Measurements from ENCODE around the gene ENTREP3. TPM values are rescaled to one million over a fixed set of nuclear protein-coding genes. Genes with fewer than 3 reads are reported as not detected.

Gene ENTREP3
- polyA plus RNA-seq, 1 donor (not counting 4 experiments of a cell fraction or from before 2014, with no cell fraction given): 8.8 TPM

- no peak overlapping the region for H3K4me2 ChIP-seq (ENCODE audit: control insufficient read depth, extremely low read depth, insufficient read depth, low read depth, low read length)
- TF ChIP-seq CTCF (optimal IDR thresholded peaks at IDR 0.05 in 1 of 3, IDR thresholded peaks at IDR 0.05 in 1 of 3, conservative IDR thresholded peaks at IDR 0.05 in 1 of 3; ENCODE audit: extremely low read depth in 1 of 3, insufficient read depth in 2 of 3, low read length in 3 of 3): no peak
- TF ChIP-seq EZH2 (IDR thresholded peaks at IDR 0.05; ENCODE audit: low read length): no peak
- no peak for FAIRE-seq
- no peaks in the 10 kb centered on the region for H3K9me3 ChIP-seq (ENCODE audit: control insufficient read depth, low read depth, low read length)
- H3K9me1 ChIP-seq (ENCODE audit: control insufficient read depth, extremely low read depth, insufficient read depth, low read length): no peaks in the 10 kb centered on the region
- no peak overlapping the region for H2AFZ ChIP-seq (ENCODE audit: control insufficient read depth, low read length)
- H3K27me3 ChIP-seq (ENCODE audit: control insufficient read depth, extremely low read depth, insufficient read depth, low read length): peaks cover 10% of the 10 kb centered on the region
- no peaks in the 10 kb centered on the region for H4K20me1 ChIP-seq (ENCODE audit: control insufficient read depth, extremely low read depth, insufficient read depth, low read length)
- H3K9ac ChIP-seq (ENCODE audit: control insufficient read depth, extremely low read depth, insufficient read depth, low read length): no peak overlapping the region
- H3K79me2 ChIP-seq (ENCODE audit: control insufficient read depth, insufficient read depth, low read length): no peaks in the 10 kb centered on the region
- dilution Hi-C loops (cut with MboI; ENCODE audit: extremely low pct_ligation_motif_present, low sequenced_read_pairs): no loop called here
- DNase-seq (ENCODE audit: low read depth, low spot score): no peak
- H3K4me3 ChIP-seq (ENCODE audit: control insufficient read depth in 2 of 3, extremely low read depth in 1 of 3, insufficient read depth in 2 of 3, low read depth in 1 of 3, low read length in 3 of 3): no peak overlapping the region
- H3K36me3 ChIP-seq (ENCODE audit: control insufficient read depth in 2 of 2, extremely low read depth in 1 of 2, insufficient read depth in 2 of 2, low read length in 2 of 2): no peaks in the 10 kb centered on the region
- peaks cover 10% of the 10 kb centered on the region for H3K4me1 ChIP-seq (ENCODE audit: control insufficient read depth, extremely low read depth, insufficient read depth, low read length)
- H3K27ac ChIP-seq (ENCODE audit: control insufficient read depth, insufficient read depth, low read length): no peak overlapping the region
These were observed 44.7 kb upstream of the ENTREP3 start for GRCh38 chr1:155300024-155300423.

- Histone ChIP-seq H3K4me1 (ENCODE audit: control insufficient read depth, extremely low read depth, insufficient read depth, low read length) (peaks cover 12% of the 10 kb centered on the region), H2AFZ (ENCODE audit: control insufficient read depth, low read length) (no peak overlapping the region), H3K9ac (ENCODE audit: control insufficient read depth, extremely low read depth, insufficient read depth, low read length) (no peak overlapping the region), H3K9me1 (ENCODE audit: control insufficient read depth, extremely low read depth, insufficient read depth, low read length) (no peaks in the 10 kb centered on the region), H4K20me1 (ENCODE audit: control insufficient read depth, extremely low read depth, insufficient read depth, low read length) (no peaks in the 10 kb centered on the region), H3K36me3 (ENCODE audit: control insufficient read depth in 2 of 2, extremely low read depth in 1 of 2, insufficient read depth in 2 of 2, low read length in 2 of 2) (no peaks in the 10 kb centered on the region), H3K27me3 (ENCODE audit: control insufficient read depth, extremely low read depth, insufficient read depth, low read length) (peaks cover 18% of the 10 kb centered on the region), H3K4me3 (ENCODE audit: control insufficient read depth in 2 of 3, extremely low read depth in 1 of 3, insufficient read depth in 2 of 3, low read depth in 1 of 3, low read length in 3 of 3) (no peak overlapping the region), H3K4me2 (ENCODE audit: control insufficient read depth, extremely low read depth, insufficient read depth, low read depth, low read length) (no peak overlapping the region), H3K79me2 (ENCODE audit: control insufficient read depth, insufficient read depth, low read length) (no peaks in the 10 kb centered on the region), H3K27ac (ENCODE audit: control insufficient read depth, insufficient read depth, low read length) (no peak overlapping the region), H3K9me3 (ENCODE audit: control insufficient read depth, low read depth, low read length) (no peaks in the 10 kb centered on the region)
- FAIRE-seq (no peak), DNase-seq (ENCODE audit: low read depth, low spot score) (no peak)
- TF ChIP-seq EZH2 (IDR thresholded peaks at IDR 0.05; ENCODE audit: low read length) (no peak), CTCF (optimal IDR thresholded peaks at IDR 0.05 in 1 of 3, IDR thresholded peaks at IDR 0.05 in 1 of 3, conservative IDR thresholded peaks at IDR 0.05 in 1 of 3; ENCODE audit: extremely low read depth in 1 of 3, insufficient read depth in 2 of 3, low read length in 3 of 3) (no peak)
- dilution Hi-C loops (cut with MboI; ENCODE audit: extremely low pct_ligation_motif_present, low sequenced_read_pairs): no loop called here
These were observed 42.1 kb upstream of the ENTREP3 start for GRCh38 chr1:155297384-155297783.
